GM23338 (cell line): ENCODE data around the gene PTX3. TPM values are rescaled to one million over a fixed set of nuclear protein-coding genes. Genes with fewer than 3 reads are reported as not detected.

Source experiments
- ATAC-seq: fragments of 200-7000 bp; cut with Tn5 transposase; 3 replicates; pipeline ENCODE4 v1.9.1; 2020
- DNase-seq: peaks from one replicate; pipeline ENCODE4 v3.0.0-alpha.2; 2015; ENCODE audit warnings: low spot score
- H2AFZ ChIP-seq: fragments of 200-600 bp; sonication (generic); 2 replicates; pipeline ENCODE4 v1.8.0; 2016; ENCODE audit warnings: antibody characterized with exemption, mild to moderate bottlenecking, moderate library complexity
- H3F3A ChIP-seq: fragments of 200-600 bp; sonication (generic); replicated peaks from 2 replicates; pipeline ENCODE4 v1.8.0; 2017; ENCODE audit warnings: antibody characterized with exemption, mixed run types, low read depth
- H3K27ac ChIP-seq: fragments of 200-600 bp; sonication (generic); 2 replicates; pipeline ENCODE4 v1.6.1; 2016; ENCODE audit warnings: low read depth
- H3K27me3 ChIP-seq: fragments of 200-600 bp; sonication (generic); 2 replicates; pipeline ENCODE4 v1.8.0; 2016; ENCODE audit warnings: mild to moderate bottlenecking, mixed run types, moderate library complexity; ENCODE audit not compliant: insufficient read depth
- H3K36me3 ChIP-seq: fragments of 200-600 bp; sonication (generic); 2 replicates; pipeline ENCODE4 v1.8.0; 2016; ENCODE audit warnings: mild to moderate bottlenecking; ENCODE audit not compliant: insufficient read depth
- H3K4me1 ChIP-seq: fragments of 200-600 bp; sonication (generic); 2 replicates; pipeline ENCODE4 v1.8.0; 2016; ENCODE audit warnings: mild to moderate bottlenecking, moderate library complexity; ENCODE audit not compliant: insufficient read depth
- H3K4me2 ChIP-seq: fragments of 200-600 bp; sonication (generic); 2 replicates; pipeline ENCODE4 v1.7.1; 2017; ENCODE audit warnings: mixed run types
- H3K4me3 ChIP-seq: fragments of 200-600 bp; sonication (generic); 2 replicates; pipeline ENCODE4 v1.6.1; 2016; ENCODE audit warnings: mixed run types
- H3K79me2 ChIP-seq: fragments of 200-600 bp; sonication (generic); replicated peaks from 2 replicates; pipeline ENCODE4 v1.8.0; 2017; ENCODE audit warnings: mild to moderate bottlenecking; ENCODE audit not compliant: insufficient read depth
- H3K9me2 ChIP-seq: fragments of 200-600 bp; sonication (generic); 2 replicates; pipeline ENCODE4 v1.8.0; 2017; ENCODE audit not compliant: insufficient read depth
- H4K20me1 ChIP-seq: fragments of 200-600 bp; sonication (generic); replicated peaks from 2 replicates; pipeline ENCODE4 v1.8.0; 2017; ENCODE audit warnings: mild to moderate bottlenecking; ENCODE audit not compliant: insufficient read depth
- H3K27ac Mint-ChIP-seq: 2 replicates; pipeline ENCODE4 v1.8.0; 2020; ENCODE audit warnings: inconsistent platforms, mild to moderate bottlenecking, moderate library complexity, mixed read lengths
- H3K27me3 Mint-ChIP-seq: 3 replicates; pipeline ENCODE4 v1.8.0; 2022; ENCODE audit warnings: low read depth, mild to moderate bottlenecking, moderate library complexity, mixed read lengths, inconsistent platforms; ENCODE audit not compliant: insufficient read depth, poor library complexity
- H3K36me3 Mint-ChIP-seq: 3 replicates; pipeline ENCODE4 v1.8.0; 2021; ENCODE audit warnings: low read depth, mild to moderate bottlenecking, inconsistent platforms, moderate library complexity, mixed read lengths
- H3K4me1 Mint-ChIP-seq: 3 replicates; pipeline ENCODE4 v1.8.0; 2020; ENCODE audit warnings: mild to moderate bottlenecking, inconsistent platforms, mixed read lengths
- H3K4me3 Mint-ChIP-seq: 3 replicates; pipeline ENCODE4 v1.8.0; 2021; ENCODE audit warnings: moderate library complexity, mild to moderate bottlenecking, inconsistent platforms, mixed read lengths
- H3K9me3 Mint-ChIP-seq: 3 replicates; pipeline ENCODE4 v1.8.0; 2020; ENCODE audit warnings: moderate library complexity, mild to moderate bottlenecking, inconsistent platforms, mixed read lengths
- CREB1 ChIP-seq: fragments of 250-450 bp; sonication (Bioruptor Pico); IDR thresholded peaks from 2 replicates; pipeline ENCODE4 v1.5.0; 2020; ENCODE audit warnings: low read depth, mild to moderate bottlenecking, moderate library complexity
- CTCF ChIP-seq, 2 experiments: fragments of 200-600 bp in 1 of 2; sonication (generic) in 1 of 2; conservative IDR thresholded peaks; 2 replicates each; pipeline versions ENCODE4 v1.5.1 to v1.6.1; 2016 to 2017; ENCODE audit warnings: antibody characterized with exemption in 2 of 2, low read depth in 2 of 2, mild to moderate bottlenecking in 2 of 2, moderate library complexity in 1 of 2
- EZH2 ChIP-seq: fragments of 200-600 bp; sonication (generic); IDR thresholded peaks from one replicate; pipeline ENCODE4 v1.8.0; 2017; ENCODE audit warnings: antibody characterized with exemption, mild to moderate bottlenecking, low read depth; ENCODE audit not compliant: unreplicated experiment
- EZH2phosphoT487 ChIP-seq: fragments of 200-600 bp; sonication (generic); IDR thresholded peaks from one replicate; pipeline ENCODE4 v1.8.1; 2018; ENCODE audit warnings: antibody characterized with exemption; ENCODE audit not compliant: unreplicated experiment
- JUNB ChIP-seq: IDR thresholded peaks from one replicate; pipeline ENCODE4 v1.6.1; 2016; ENCODE audit warnings: antibody characterized with exemption; ENCODE audit not compliant: unreplicated experiment
- NANOG ChIP-seq: IDR thresholded peaks from 2 replicates; pipeline ENCODE4 v1.6.1; 2016; ENCODE audit warnings: antibody characterized with exemption, borderline replicate concordance
- POLR2AphosphoS5 ChIP-seq: IDR thresholded peaks from 2 replicates; pipeline ENCODE4 v1.6.1; 2016; ENCODE audit warnings: antibody characterized with exemption, low read depth
- REST ChIP-seq: IDR thresholded peaks from one replicate; pipeline ENCODE4 v1.6.1; 2018; ENCODE audit warnings: antibody characterized with exemption; ENCODE audit not compliant: unreplicated experiment
- STAT1 ChIP-seq: IDR thresholded peaks from one replicate; pipeline ENCODE4 v1.6.1; 2016; ENCODE audit warnings: antibody characterized with exemption; ENCODE audit not compliant: unreplicated experiment
- ZNF114 ChIP-seq: fragments of 250-450 bp; sonication (Bioruptor Pico); IDR thresholded peaks from 2 replicates; pipeline ENCODE4 v1.5.0; 2020; ENCODE audit warnings: mild to moderate bottlenecking, moderate library complexity
- ZNF331 ChIP-seq: fragments of 250-450 bp; sonication (Bioruptor Pico); IDR thresholded peaks from 2 replicates; pipeline ENCODE4 v1.5.0; 2020; ENCODE audit warnings: low read depth, mild to moderate bottlenecking, moderate library complexity
- ZNF462 ChIP-seq: fragments of 250-450 bp; sonication (Bioruptor Pico); IDR thresholded peaks from 2 replicates; pipeline ENCODE4 v1.5.0; 2020; ENCODE audit warnings: mild to moderate bottlenecking, moderate library complexity
- polyA plus RNA-seq: library from polyadenylated mRNA; unstranded; fragments of >200 nt; fragmentation: Nextera tagmentation; extraction: Ambion mirVana; gene quantifications from 2 replicates; pipeline ENCODE4 v1.2.1, GENCODE V29; 2016
- total RNA-seq: library from RNA; depleted of rRNA; stranded (reverse); fragments of >200 nt; shearing (Covaris generic); gene quantifications from 2 replicates; pipeline ENCODE4 v1.2.3, GENCODE V29; 2014

The PTX3 gene
- total and polyA plus RNA-seq, 2 experiments from 2014 or later, result 1.2 to 2.4 TPM

GRCh38 chr3:157398598-157398997 is 38.1 kb upstream of the PTX3 start (continued):
- TF ChIP-seq ZNF462 (no peak), EZH2phosphoT487 (no peak), CTCF (conservative IDR thresholded peaks at IDR 0.05; ENCODE audit: low read depth in 2 of 2) (no peak)

GRCh38 chr3:157404381-157404780 is 32.3 kb upstream of the PTX3 start:
- H3K36me3 Mint-ChIP-seq, result no peaks in the 10 kb centered on the region
- H3K4me2 ChIP-seq, result no peak overlapping the region
- peaks cover 6% of the 10 kb centered on the region for H3K4me1 ChIP-seq
- H3K36me3 ChIP-seq, result no peaks in the 10 kb centered on the region
- no peak; the same call in 2 of the 3 replicates for ATAC-seq
- no peaks in the 10 kb centered on the region for H3K9me2 ChIP-seq
- DNase-seq, result no peak
- no peaks in the 10 kb centered on the region for H4K20me1 ChIP-seq
- no peaks in the 10 kb centered on the region for H3F3A ChIP-seq
- peaks cover 23% of the 10 kb centered on the region for H3K4me1 Mint-ChIP-seq
- no peaks in the 10 kb centered on the region for H3K9me3 Mint-ChIP-seq
- H3K4me3 ChIP-seq, result no peak overlapping the region
- H3K79me2 ChIP-seq, result no peaks in the 10 kb centered on the region
- H3K27me3 Mint-ChIP-seq, result no peaks in the 10 kb centered on the region
- H3K4me3 Mint-ChIP-seq, result no peak overlapping the region
- no peak overlapping the region for H3K27ac ChIP-seq
- no peak overlapping the region for H3K27ac Mint-ChIP-seq
- H3K27me3 ChIP-seq, result no peaks in the 10 kb centered on the region
- H2AFZ ChIP-seq, result no peak overlapping the region
- TF ChIP-seq CTCF (conservative IDR thresholded peaks at IDR 0.05; ENCODE audit: low read depth in 2 of 2) (no peak), ZNF114 (CRISPR knock-in tag) (no peak), STAT1 (no peak), NANOG (no peak), EZH2 (no peak), POLR2AphosphoS5 (no peak), JUNB (no peak), REST (no peak), CREB1 (no peak), ZNF331 (CRISPR knock-in tag) (no peak), EZH2phosphoT487 (no peak)
